Stomach smooth muscle (tissue), 2 donors: ENCODE measurements around the gene TMC6.

ENCODE experiments used
- H3K27ac ChIP-seq: one replicate; pipeline ENCODE4 v1.7.0; 2013; ENCODE audit warnings: mild to moderate bottlenecking, low read length, inconsistent platforms
- H3K27me3 ChIP-seq, 2 donors: one replicate each; pipeline ENCODE4 v1.7.0; 2013; ENCODE audit warnings: low read length in 2 of 2; ENCODE audit not compliant: insufficient read depth in 2 of 2, control insufficient read depth in 1 of 2
- H3K36me3 ChIP-seq, 2 donors: one replicate each; pipeline ENCODE4 v1.7.0; 2013; ENCODE audit warnings: low read length in 2 of 2; ENCODE audit not compliant: control insufficient read depth in 2 of 2, insufficient read depth in 2 of 2
- H3K4me1 ChIP-seq: one replicate; pipeline ENCODE4 v1.7.0; 2013; ENCODE audit warnings: low read length; ENCODE audit not compliant: control insufficient read depth, insufficient read depth
- H3K4me3 ChIP-seq, 2 donors: one replicate each; pipeline ENCODE4 v1.7.0; 2013; ENCODE audit warnings: low read length in 2 of 2
- H3K9ac ChIP-seq, 2 donors: one replicate each; pipeline ENCODE4 v1.7.0; 2013; ENCODE audit warnings: low read length in 2 of 2, mild to moderate bottlenecking in 1 of 2
- H3K9me3 ChIP-seq, 2 donors: one replicate each; pipeline ENCODE4 v1.7.0; 2013; ENCODE audit warnings: low read length in 2 of 2; ENCODE audit not compliant: control insufficient read depth in 2 of 2
- donor health status: healthy.
- donor health status: Pancreatic carcinoma.

Gene TMC6

DNA sequence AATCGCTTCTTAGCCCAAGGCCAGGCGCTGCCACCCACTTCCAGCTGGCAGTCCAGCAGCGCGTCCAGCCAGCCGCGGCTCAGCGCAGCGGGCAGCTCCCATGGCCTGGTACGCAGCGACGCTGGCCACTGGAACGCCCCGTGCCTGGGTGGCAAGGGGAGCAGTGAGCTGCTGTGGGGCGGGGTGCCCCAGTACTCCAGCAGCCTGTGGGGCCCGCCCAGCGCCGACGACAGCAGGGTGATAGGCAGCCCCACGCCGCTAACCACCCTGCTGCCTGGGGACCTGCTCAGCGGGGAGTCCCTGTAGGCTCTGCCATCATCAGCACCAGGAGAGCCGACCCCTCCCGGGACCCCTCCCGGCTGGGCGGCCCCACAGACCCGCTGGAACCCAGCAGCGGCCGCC lies 24.0 kb downstream of the TMC6 start:
- no peaks in the 10 kb centered on the region for H3K27me3 ChIP-seq
- H3K27ac ChIP-seq = no peak overlapping the region
- no peak overlapping the region for H3K4me3 ChIP-seq
- peaks cover 14% of the 10 kb centered on the region for H3K4me1 ChIP-seq
- peaks cover 20 to 33% of the 10 kb centered on the region in 2 donors for H3K36me3 ChIP-seq
- no peaks in the 10 kb centered on the region for H3K9me3 ChIP-seq
- no peak overlapping the region for H3K9ac ChIP-seq

DNA sequence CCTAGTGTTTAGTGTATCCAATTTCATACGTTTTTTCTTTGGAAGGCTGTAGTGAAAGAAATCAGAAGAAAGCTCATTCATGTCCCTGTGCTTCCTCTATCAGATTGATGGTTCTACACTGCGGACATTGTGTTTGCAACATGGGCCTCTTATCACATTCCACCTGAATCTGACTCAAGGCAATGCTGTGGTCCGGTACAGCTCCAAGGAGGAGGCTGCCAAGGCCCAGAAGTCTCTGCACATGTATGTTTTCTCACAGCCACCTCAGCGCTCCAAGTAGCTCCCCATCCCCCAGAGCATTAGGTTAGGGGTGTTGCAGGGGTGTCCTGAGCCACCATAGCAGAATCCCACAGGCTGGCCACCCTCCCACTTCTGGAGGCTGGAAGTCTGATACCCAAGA lies 25.2 kb downstream of the TMC6 start:
- peaks cover 14% of the 10 kb centered on the region for H3K4me1 ChIP-seq
- no peak overlapping the region for H3K9ac ChIP-seq
- H3K27ac ChIP-seq = peak overlapping the region; percentile 11
- H3K27me3 ChIP-seq = no peaks in the 10 kb centered on the region
- peaks cover 26 to 44% of the 10 kb centered on the region in 2 donors for H3K36me3 ChIP-seq
- H3K4me3 ChIP-seq = no peak overlapping the region
- H3K9me3 ChIP-seq = no peaks in the 10 kb centered on the region

DNA sequence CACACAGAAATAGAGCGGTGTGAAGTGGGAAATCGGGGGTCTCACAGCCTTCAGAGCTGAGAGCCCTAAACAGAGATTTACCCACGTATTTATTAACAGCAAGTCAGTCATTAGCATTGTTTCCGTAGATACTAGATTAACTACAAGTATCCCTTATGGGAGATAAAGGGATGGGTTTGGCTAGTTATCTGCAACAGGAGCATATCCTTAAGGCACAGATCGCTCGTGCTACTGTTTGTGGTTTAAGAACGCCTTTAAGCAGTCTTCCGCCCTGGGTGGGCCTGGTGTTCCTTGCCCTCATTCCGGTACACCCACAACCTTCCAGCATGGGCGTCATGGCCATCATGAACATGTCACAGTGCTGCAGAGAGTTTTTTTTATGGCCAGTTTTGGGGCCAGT lies 27.0 kb downstream of the TMC6 start:
- H3K9ac ChIP-seq = no peak overlapping the region
- H3K27ac ChIP-seq = no peak overlapping the region
- H3K4me1 ChIP-seq = peaks cover 14% of the 10 kb centered on the region
- no peaks in the 10 kb centered on the region for H3K27me3 ChIP-seq
- no peak overlapping the region for H3K4me3 ChIP-seq
- peaks cover 39 to 60% of the 10 kb centered on the region in 2 donors for H3K36me3 ChIP-seq
- no peaks in the 10 kb centered on the region for H3K9me3 ChIP-seq

DNA sequence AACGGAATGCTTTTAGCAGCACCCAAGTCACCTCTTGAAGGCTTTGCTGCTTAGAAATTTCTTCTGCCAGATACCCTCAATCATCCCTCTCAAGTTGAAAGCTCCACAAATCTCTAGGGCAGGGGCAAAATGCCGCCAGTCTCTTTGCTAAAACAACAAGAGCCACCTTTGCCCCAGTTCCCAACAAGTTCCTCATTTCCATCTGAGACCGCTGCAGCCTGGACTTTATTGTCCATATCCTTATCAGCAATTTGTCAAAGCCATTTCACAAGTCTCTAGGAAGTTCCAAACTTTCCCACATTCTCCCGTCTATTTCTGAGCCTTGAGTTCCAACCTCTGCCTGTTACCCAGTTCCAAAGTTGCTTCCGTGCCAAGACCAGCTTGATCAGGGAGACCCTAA lies 27.4 kb downstream of the TMC6 start:
- H3K9me3 ChIP-seq = no peaks in the 10 kb centered on the region
- peaks cover 44 to 64% of the 10 kb centered on the region in 2 donors for H3K36me3 ChIP-seq
- H3K27me3 ChIP-seq = no peaks in the 10 kb centered on the region
- H3K9ac ChIP-seq = no peak overlapping the region
- H3K4me3 ChIP-seq = no peak overlapping the region
- peaks cover 14% of the 10 kb centered on the region for H3K4me1 ChIP-seq
- no peak overlapping the region for H3K27ac ChIP-seq

DNA sequence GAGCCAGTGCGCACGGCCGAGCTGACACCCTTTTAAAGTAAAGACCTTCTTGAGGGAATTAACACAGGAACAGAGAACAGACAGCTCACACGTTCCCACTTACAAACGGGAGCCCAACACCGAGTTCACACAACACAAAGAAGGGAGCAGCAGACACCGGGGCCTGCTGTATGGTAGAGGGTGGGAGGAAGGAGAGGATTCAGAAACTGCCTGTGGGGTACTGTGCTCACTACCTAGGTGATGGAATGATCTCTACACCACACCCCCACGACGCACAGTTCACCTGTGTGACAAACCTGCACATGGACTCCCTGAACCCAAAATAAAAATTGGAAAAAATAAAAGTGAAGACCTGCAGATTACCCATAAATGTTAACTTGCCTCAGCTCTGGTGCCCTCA lies 32.5 kb downstream of the TMC6 start:
- no peak overlapping the region for H3K9ac ChIP-seq
- H3K27me3 ChIP-seq = no peaks in the 10 kb centered on the region
- H3K36me3 ChIP-seq = peaks cover 56 to 77% of the 10 kb centered on the region in 2 donors
- H3K27ac ChIP-seq = no peak overlapping the region
- no peaks in the 10 kb centered on the region for H3K9me3 ChIP-seq
- H3K4me3 ChIP-seq = no peak overlapping the region
- no peaks in the 10 kb centered on the region for H3K4me1 ChIP-seq

DNA sequence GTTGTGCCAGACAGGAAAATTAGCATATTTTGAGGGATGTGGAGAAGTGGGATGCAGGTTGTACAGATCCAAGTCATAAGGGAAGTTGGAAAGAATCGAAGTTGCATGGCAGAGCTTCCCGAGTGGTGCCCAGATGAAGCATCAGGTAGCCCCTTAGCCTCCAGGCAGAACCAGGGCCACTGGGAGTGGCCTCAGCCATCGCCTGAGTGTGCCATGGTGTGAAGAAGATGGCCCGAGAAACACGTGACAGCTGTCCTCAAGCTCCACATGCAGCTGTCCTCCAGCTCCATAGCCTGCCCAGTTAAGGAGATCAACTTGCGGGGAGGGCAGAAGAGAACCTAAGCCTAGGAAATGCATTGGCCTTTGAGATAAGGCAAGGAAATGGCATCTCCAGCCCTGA lies 33.5 kb downstream of the TMC6 start:
- no peaks in the 10 kb centered on the region for H3K27me3 ChIP-seq

DNA sequence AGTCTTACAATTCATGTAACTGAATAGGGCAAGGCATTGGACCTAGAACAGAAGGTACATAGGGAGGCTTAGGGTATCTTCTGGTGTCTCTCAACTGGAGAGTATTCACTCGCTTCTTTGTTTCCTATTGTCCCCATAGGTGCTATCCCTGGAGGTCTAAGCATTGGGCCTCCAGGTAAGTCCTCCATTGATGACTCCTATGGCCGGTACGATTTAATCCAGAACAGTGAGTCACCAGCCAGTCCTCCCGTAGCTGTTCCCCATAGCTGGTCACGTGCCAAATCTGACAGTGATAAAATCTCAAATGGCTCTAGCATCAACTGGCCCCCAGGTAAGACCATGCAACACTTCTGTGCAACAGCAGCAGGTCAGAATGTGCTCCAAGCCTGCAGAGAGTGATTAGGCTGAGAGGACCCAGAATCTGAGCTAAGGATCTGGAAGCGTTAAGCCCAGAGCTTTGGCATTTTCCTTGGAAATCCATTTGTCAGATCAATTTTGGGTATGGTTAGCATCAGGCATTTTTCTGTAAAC lies 35.7 kb downstream of the TMC6 start:
- Histone ChIP-seq H3K27me3 (no peaks in the 10 kb centered on the region), H3K36me3 (peaks cover 59 to 73% of the 10 kb centered on the region in 2 donors), H3K4me3 (no peak overlapping the region), H3K4me1 (peaks cover 5% of the 10 kb centered on the region), H3K27ac (no peak overlapping the region), H3K9ac (no peak overlapping the region), H3K9me3 (no peaks in the 10 kb centered on the region)

More for the DNA sequence above, 33.5 kb downstream of the TMC6 start:
- no peak overlapping the region for H3K4me3 ChIP-seq
- H3K9me3 ChIP-seq = no peaks in the 10 kb centered on the region
- H3K9ac ChIP-seq = no peak overlapping the region
- peaks cover 64 to 79% of the 10 kb centered on the region in 2 donors for H3K36me3 ChIP-seq
- no peak overlapping the region for H3K27ac ChIP-seq
- H3K4me1 ChIP-seq = peaks cover 2% of the 10 kb centered on the region

DNA sequence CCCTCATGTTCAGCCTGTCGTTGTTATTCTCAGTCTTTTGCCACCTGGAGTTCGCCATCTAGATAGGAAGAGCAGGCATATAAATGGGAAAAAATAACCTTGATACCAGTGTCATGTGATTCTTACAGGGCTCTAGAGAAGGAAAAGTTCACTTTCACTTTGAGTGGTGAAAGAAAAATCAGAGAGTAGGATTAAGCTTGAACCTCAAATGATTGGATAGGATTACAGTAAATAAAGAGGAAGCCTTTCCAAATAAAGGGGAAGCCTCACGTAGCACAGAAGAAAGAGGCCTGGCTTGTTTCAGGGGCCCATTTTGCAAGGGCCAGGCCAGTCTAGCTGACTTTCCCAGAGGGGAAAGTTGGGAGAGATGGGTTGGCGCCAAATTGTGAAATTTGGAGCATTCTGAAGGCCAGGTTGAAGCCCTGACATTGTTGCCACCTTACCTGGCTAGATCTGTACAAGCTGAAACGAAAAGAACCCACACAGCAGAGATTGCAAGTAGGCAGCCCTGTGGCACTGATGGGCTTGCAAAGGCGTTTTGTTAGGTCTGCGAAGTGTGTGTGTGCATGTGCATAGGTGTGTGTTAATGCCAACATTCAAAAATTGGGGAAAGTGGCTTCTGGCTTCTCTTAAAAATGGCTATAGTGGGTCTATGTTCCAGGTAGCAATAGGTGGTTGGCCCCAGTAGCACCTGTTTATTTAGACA lies 38.8 kb downstream of the TMC6 start:
- Histone ChIP-seq H3K9ac (peak overlapping the region in 1 of 2 donors; percentile 13), H3K36me3 (peaks cover 52 to 60% of the 10 kb centered on the region in 2 donors), H3K4me3 (no peak overlapping the region), H3K27ac (peak overlapping the region; percentile 4), H3K9me3 (no peaks in the 10 kb centered on the region), H3K4me1 (peaks cover 5% of the 10 kb centered on the region), H3K27me3 (no peaks in the 10 kb centered on the region)

DNA sequence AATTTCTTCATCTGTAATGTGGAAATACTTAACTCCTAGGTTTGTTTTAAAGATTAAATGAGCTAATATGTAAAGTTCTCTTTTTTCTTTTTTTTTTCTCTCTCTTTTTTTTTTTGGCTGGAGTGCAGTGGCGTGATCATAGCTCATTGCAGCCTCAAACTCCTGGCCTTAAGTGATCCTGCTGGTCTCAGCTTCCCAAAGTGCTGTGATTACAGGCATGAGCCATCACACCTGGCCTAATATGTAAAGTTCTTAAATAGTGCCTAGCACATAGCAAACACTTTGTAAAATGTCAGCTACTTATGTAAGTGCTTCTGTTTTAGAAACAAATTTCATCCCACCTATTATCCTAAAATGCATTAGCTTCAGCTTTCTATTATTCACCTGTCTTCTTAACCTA lies 40.0 kb downstream of the TMC6 start:
- no peak overlapping the region for H3K9ac ChIP-seq
- H3K9me3 ChIP-seq = no peaks in the 10 kb centered on the region
- H3K36me3 ChIP-seq = peaks cover 49 to 56% of the 10 kb centered on the region in 2 donors
- peaks cover 5% of the 10 kb centered on the region for H3K4me1 ChIP-seq
- no peak overlapping the region for H3K27ac ChIP-seq
- H3K27me3 ChIP-seq = no peaks in the 10 kb centered on the region
- H3K4me3 ChIP-seq = no peak overlapping the region

DNA sequence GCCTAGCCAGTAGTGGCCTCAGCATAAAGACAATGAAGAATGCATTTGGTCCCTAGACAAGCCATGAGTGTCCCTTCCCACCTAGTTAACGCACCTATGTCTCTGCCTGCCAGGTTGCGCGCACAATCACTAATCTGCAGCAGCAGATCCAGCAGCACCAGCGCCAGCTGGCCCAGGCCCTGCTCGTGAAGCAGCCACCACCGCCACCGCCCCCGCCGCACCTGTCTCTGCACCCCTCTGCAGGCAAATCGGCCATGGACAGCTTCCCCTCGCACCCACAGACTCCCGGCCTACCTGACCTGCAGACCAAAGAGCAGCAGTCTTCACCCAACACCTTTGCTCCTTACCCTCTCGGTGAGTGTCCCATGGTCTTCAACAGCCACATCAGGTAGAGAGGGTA lies 41.8 kb downstream of the TMC6 start:
- H3K4me3 ChIP-seq = no peak overlapping the region
- H3K9ac ChIP-seq = no peak overlapping the region
- H3K36me3 ChIP-seq = peaks cover 38 to 52% of the 10 kb centered on the region in 2 donors
- no peaks in the 10 kb centered on the region for H3K27me3 ChIP-seq
- no peak overlapping the region for H3K27ac ChIP-seq
- peaks cover 5% of the 10 kb centered on the region for H3K4me1 ChIP-seq
- H3K9me3 ChIP-seq = no peaks in the 10 kb centered on the region

DNA sequence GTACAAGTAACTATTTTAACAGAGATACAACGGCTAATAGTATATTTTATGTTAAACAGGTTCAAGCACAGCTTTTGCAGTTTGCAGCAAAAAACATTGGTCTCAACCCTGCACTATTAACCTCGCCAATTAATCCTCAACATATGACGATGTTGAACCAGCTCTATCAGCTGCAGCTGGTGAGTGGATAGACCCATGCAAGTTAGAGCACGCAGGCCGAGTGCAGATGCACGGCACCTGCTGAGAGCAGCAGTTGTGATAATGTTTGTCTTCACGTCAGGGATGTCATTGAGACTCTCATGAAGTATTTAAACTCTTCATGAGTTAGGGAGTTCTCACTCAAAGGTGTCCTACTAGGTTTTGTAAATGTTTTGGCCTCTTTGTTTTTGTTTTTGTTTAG lies 45.6 kb downstream of the TMC6 start:
- no peaks in the 10 kb centered on the region for H3K27me3 ChIP-seq
- peaks cover 36 to 46% of the 10 kb centered on the region in 2 donors for H3K36me3 ChIP-seq
- no peaks in the 10 kb centered on the region for H3K9me3 ChIP-seq
- H3K4me1 ChIP-seq = no peaks in the 10 kb centered on the region
- no peak overlapping the region for H3K27ac ChIP-seq
- H3K4me3 ChIP-seq = no peak overlapping the region
- H3K9ac ChIP-seq = no peak overlapping the region
